Measurements from ENCODE around the gene TMEM9B. TPM values are rescaled to one million over a fixed set of nuclear protein-coding genes. Genes with fewer than 3 reads are reported as not detected.

TMEM9B gene
- total and polyA plus RNA-seq, 9 donors = 20.3 to 50.8 (median 29.2) TPM

GRCh38 chr11:8928981-8929615, 35.1 kb downstream of the TMEM9B start:
- H3K4me3 ChIP-seq = no peak overlapping the region
- no peaks in the 10 kb centered on the region for H3K27me3 ChIP-seq
- no peaks in the 10 kb centered on the region for H3K36me3 ChIP-seq
- H3K9me3 ChIP-seq = no peaks in the 10 kb centered on the region
- intact Hi-C loops (cut with DNase I) = no loop called here
- no peak for TF ChIP-seq EP300 (IDR thresholded peaks at IDR 0.05)
- no peak for TF ChIP-seq CTCF (IDR thresholded peaks at IDR 0.05)
- no peak for TF ChIP-seq POLR2A (IDR thresholded peaks at IDR 0.05)
- 49 to 67% (median 52%) methylated on average over 9 of the region's 9 CpGs for WGBS, 3 donors
- no peaks in the 10 kb centered on the region for H3K4me1 ChIP-seq (ENCODE audit: insufficient read depth)
- no peak for DNase-seq
- H3K27ac ChIP-seq = no peak overlapping the region

- H3K9me3 ChIP-seq = no peaks in the 10 kb centered on the region
- H3K27ac ChIP-seq = no peak overlapping the region
- no peak for DNase-seq
- WGBS, 3 donors = 93 to 95% (median 94%) methylated on average over 4 of the region's 4 CpGs
- no peaks in the 10 kb centered on the region for H3K36me3 ChIP-seq
- no peaks in the 10 kb centered on the region for H3K4me1 ChIP-seq (ENCODE audit: insufficient read depth)
- intact Hi-C loops (cut with DNase I) = no loop called here
- H3K4me3 ChIP-seq = no peak overlapping the region
- TF ChIP-seq CTCF (IDR thresholded peaks at IDR 0.05) (no peak), EP300 (IDR thresholded peaks at IDR 0.05) (no peak), POLR2A (IDR thresholded peaks at IDR 0.05) (no peak)
- no peaks in the 10 kb centered on the region for H3K27me3 ChIP-seq
Measured at GRCh38 chr11:8928205-8928604, 36.0 kb downstream of the TMEM9B start.

- DNase-seq = no peak
- no peaks in the 10 kb centered on the region for H3K36me3 ChIP-seq
- no peaks in the 10 kb centered on the region for H3K9me3 ChIP-seq
- H3K27me3 ChIP-seq = no peaks in the 10 kb centered on the region
- no peak for TF ChIP-seq POLR2A (IDR thresholded peaks at IDR 0.05)
- no peak for TF ChIP-seq CTCF (IDR thresholded peaks at IDR 0.05)
- TF ChIP-seq EP300 (IDR thresholded peaks at IDR 0.05) = no peak
- intact Hi-C loops (cut with DNase I) = no loop called here
- H3K27ac ChIP-seq = no peak overlapping the region
- no peaks in the 10 kb centered on the region for H3K4me1 ChIP-seq (ENCODE audit: insufficient read depth)
- 87 to 89% (median 88%) methylated on average over 5 of the region's 5 CpGs for WGBS, 3 donors
- H3K4me3 ChIP-seq = no peak overlapping the region
Measured at GRCh38 chr11:8927233-8927632, 37.0 kb downstream of the TMEM9B start.

GRCh38 chr11:8926236-8926635, 38.0 kb downstream of the TMEM9B start:
- intact Hi-C loops (cut with DNase I) = no loop called here
- no peak for DNase-seq
- no peaks in the 10 kb centered on the region for H3K9me3 ChIP-seq
- 93 to 95% (median 94%) methylated on average over 5 of the region's 5 CpGs for WGBS, 3 donors
- TF ChIP-seq POLR2A (IDR thresholded peaks at IDR 0.05) (no peak), EP300 (IDR thresholded peaks at IDR 0.05) (no peak), CTCF (IDR thresholded peaks at IDR 0.05) (no peak)
- no peaks in the 10 kb centered on the region for H3K4me1 ChIP-seq (ENCODE audit: insufficient read depth)
- no peak overlapping the region for H3K4me3 ChIP-seq
- H3K36me3 ChIP-seq = no peaks in the 10 kb centered on the region
- H3K27me3 ChIP-seq = no peaks in the 10 kb centered on the region
- H3K27ac ChIP-seq = no peak overlapping the region
